GM12873 (cell line): ENCODE data around the gene EDC3.

Source experiments
- CTCF ChIP-seq: IDR thresholded peaks from 2 replicates; pipeline ENCODE4 v1.5.1; 2012; ENCODE audit warnings: low read depth, mild to moderate bottlenecking, moderate library complexity, low read length, control low read depth; ENCODE audit not compliant: insufficient read depth; ENCODE audit errors: missing control alignments

The EDC3 gene

DNA sequence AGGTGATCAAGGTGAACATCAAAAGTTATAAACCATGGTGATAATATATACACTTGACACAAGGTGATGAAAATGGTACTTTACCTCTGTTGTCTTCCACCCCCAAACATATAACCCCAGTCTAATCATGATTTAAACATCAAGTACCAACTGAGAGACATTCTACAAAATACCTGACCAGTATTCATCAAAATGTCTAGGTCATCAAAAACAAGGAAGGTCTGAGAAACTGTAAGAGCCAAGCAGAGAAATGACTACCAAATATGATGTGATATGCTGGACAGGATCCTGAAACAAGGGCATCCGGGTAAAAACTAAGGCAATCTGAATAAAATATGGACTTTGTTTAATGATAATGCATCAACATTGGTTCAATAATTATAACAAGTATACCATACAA, 27.8 kb downstream of the EDC3 start:
- TF ChIP-seq CTCF = no peak

GRCh38 chr15:74664670-74665069, 31.2 kb downstream of the EDC3 start:
- no peak for TF ChIP-seq CTCF

DNA sequence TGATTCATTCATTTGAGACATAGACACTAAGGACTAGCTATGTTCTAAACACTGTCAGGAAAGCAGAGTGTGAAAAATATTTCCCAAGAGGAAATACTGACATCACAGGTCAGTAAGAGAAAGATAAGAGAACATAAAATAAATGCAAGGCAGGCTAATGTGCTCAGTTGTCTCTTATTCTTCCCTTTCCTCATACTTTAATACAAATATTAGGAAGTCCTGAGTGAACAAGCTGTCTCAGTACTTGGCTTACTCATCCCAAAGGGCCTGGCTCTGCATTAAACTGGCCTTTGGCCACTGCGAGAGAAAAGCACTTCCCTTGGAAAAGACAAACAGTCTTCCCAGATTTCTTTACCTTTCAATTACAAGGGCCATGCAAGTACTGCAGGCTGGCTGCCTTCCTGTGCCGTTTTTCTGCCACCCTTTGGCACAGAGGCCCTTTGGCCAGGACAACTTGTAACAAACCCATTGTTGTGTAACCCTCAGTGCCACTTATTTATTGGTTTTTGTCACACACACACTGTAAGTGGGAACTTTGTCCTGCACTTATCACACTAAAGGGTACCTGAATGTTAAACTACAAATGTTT, 31.7 kb downstream of the EDC3 start:
- TF ChIP-seq CTCF = no peak

DNA sequence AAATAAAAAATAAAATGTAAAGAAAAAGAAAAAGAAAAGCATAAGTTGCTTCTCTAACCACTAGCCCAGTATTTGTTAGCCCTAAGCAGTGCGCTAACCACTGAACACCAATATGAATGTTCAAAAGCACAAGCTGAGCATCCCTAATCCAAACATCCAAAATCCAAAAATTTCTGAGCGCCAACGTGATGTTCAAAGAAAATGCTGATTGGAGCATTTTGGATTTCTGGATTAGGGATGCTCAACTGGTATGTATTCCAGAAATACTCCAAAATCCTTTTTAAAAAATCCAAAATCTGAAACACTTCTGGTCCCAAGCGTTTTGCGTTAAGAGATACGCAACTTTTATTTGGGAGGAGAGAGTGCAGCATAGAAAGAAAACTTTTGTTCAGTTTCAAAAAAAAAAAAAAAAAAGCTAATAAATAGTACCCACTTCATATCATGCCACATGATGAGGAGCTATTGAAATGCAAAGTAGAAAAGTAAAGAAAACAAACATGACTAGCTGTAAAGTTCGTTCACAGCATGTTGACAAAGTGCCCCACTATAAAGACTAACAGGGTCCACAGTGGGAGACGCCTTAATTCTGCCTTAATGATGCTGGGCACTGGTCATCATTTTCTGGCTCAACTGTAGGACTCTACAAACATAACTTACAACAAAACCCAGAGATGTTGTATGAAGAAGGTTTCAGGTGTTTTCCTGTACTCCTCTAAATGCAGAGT, 32.4 kb downstream of the EDC3 start:
- TF ChIP-seq CTCF = no peak

DNA sequence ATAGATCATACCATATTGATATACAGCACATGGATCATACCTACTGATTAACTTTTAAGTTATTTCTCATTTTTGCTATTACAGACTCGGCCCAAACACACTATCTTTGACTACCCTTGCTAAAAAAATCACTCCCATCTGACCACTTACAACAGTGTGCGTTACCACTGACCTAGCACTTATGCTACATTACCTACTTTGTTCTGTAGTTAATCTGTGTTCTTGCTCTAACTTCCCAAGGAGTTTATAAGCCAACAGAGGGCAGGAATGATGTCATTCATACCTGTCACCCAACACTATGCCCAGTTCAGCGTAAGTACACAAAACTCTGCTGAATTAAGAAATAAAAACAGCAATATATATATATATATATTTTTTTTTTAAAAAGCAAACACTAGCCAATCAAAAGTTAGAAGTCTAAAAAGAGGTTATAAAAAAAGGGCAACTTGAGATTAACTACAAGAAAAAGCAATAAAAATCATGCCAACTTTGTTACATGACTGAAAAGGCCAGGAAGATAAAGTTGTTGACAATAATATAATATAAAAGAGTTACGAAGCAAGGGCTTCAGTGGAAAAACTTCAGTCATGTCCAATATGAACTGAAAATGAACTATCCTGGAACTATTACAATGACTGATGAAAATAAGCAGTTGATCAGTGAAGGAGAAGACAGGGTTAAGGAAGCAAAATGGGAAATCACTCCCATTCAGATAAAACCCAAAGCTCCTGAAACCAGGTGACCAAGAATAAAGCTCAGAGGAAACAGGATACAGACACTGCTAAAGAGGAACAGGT, 33.6 kb downstream of the EDC3 start:
- TF ChIP-seq CTCF = no peak

DNA sequence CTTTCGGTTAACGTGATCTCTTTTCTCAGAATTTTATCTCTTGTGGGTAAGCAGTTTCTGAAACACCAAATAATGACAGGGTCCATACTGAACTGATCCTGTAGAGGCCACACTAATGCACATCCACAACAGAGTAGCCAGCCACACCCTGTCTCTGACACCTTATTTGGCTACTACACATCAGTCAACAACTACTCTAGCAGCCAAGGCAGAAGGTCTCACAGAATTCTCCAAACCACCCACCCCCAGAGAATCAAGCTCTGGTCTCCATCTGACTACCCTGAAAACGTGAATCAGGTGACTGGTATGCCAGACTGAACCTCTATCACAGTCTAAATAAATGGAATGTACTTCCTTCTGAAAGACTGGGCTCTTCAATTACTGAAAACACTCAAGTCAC, 38.0 kb downstream of the EDC3 start:
- TF ChIP-seq CTCF = no peak

- TF ChIP-seq CTCF = no peak
Observed at GRCh38 chr15:74656935-74657535, 38.8 kb downstream of the EDC3 start.
